T-cell (primary cell): ENCODE results near the gene AFDN. TPM values are rescaled to one million over a fixed set of nuclear protein-coding genes. Genes with fewer than 3 reads are reported as not detected.

Experiments
- ATAC-seq, 4 experiments: fragments of 200-7000 bp in 3 of 4; fragments of 150-1000 bp in 1 of 4; cut with Tn5 transposase; replicated peaks in 1 of 4; 1 replicate in 3 of 4; 2 replicates in 1 of 4; pipeline ENCODE4 v1.10.0; 2021; ENCODE audit warnings: moderate library complexity in 3 of 4, mild to moderate bottlenecking in 2 of 4, moderate number of reproducible peaks in 1 of 4
- CTCF ChIA-PET, 2 donors: fragments of 300-600 bp; sonication (Branson Sonifier 250); formaldehyde crosslinking; loops; one replicate each; lab custom pipeline; 2022; ENCODE audit warnings: antibody characterized with exemption in 2 of 2; lab: Charles Lee
- POLR2A ChIA-PET, 2 donors: fragments of 300-600 bp; sonication (Branson Sonifier 250); formaldehyde crosslinking; loops; one replicate each; lab custom pipeline; 2022; ENCODE audit warnings: antibody characterized with exemption in 2 of 2; lab: Charles Lee
- DNase-seq, 35 experiments: peaks; one replicate each; pipeline versions ENCODE4 v3.0.0 to v3.0.0-alpha.2; 2013 to 2023
- H3K27ac ChIP-seq: one replicate; pipeline ENCODE4 v1.5.1; 2013; ENCODE audit warnings: low read length
- H3K27me3 ChIP-seq, 2 experiments: replicated peaks in 1 of 2; 1 replicate in 1 of 2; 2 replicates in 1 of 2; pipeline versions ENCODE4 v1.6.1 to v1.7.0; 2013; ENCODE audit warnings: low read length in 1 of 2, mixed read lengths in 1 of 2; ENCODE audit not compliant: control insufficient read depth in 2 of 2, insufficient read depth in 2 of 2; ENCODE audit errors: extremely low read depth in 1 of 2
- H3K36me3 ChIP-seq, 2 donors: 1 replicate in 1 of 2; 2 replicates in 1 of 2; pipeline versions ENCODE4 v1.6.1 to v1.7.0; 2013; ENCODE audit warnings: low read length in 1 of 2; ENCODE audit not compliant: control insufficient read depth in 2 of 2, insufficient read depth in 1 of 2; ENCODE audit errors: extremely low read depth in 1 of 2
- H3K4me1 ChIP-seq, 2 experiments: 1 replicate in 1 of 2; 2 replicates in 1 of 2; pipeline versions ENCODE4 v1.6.1 to v1.7.0; 2013; ENCODE audit warnings: low read length in 2 of 2, mixed read lengths in 1 of 2; ENCODE audit not compliant: insufficient read depth in 2 of 2, control insufficient read depth in 1 of 2; ENCODE audit errors: extremely low read depth in 1 of 2
- H3K4me3 ChIP-seq, 2 donors: 1 replicate in 1 of 2; 2 replicates in 1 of 2; pipeline versions ENCODE4 v1.5.1 to v1.7.0; 2013; ENCODE audit warnings: mild to moderate bottlenecking in 2 of 2, low read length in 1 of 2, moderate library complexity in 1 of 2; ENCODE audit not compliant: control insufficient read depth in 1 of 2; ENCODE audit errors: extremely low read depth in 1 of 2
- H3K9me3 ChIP-seq: 2 replicates; pipeline ENCODE4 v1.7.0; 2013
- H3K27ac Mint-ChIP-seq, 2 donors: one replicate each; pipeline ENCODE4 v1.8.0; 2020 to 2021; ENCODE audit warnings: mild to moderate bottlenecking in 2 of 2, mixed read lengths in 2 of 2
- H3K27me3 Mint-ChIP-seq, 2 donors: one replicate each; pipeline ENCODE4 v1.8.0; 2021 to 2022; ENCODE audit warnings: mixed read lengths in 2 of 2
- H3K36me3 Mint-ChIP-seq: one replicate; pipeline ENCODE4 v1.8.0; 2021; ENCODE audit warnings: mixed read lengths
- H3K4me1 Mint-ChIP-seq, 3 donors: one replicate each; pipeline ENCODE4 v1.8.0; 2020 to 2022; ENCODE audit warnings: mixed read lengths in 3 of 3, mild to moderate bottlenecking in 1 of 3
- H3K4me3 Mint-ChIP-seq, 3 donors: one replicate each; pipeline ENCODE4 v1.8.0; 2020 to 2022; ENCODE audit warnings: mild to moderate bottlenecking in 3 of 3, mixed read lengths in 3 of 3, moderate library complexity in 3 of 3
- H3K9me3 Mint-ChIP-seq, 3 donors: one replicate each; pipeline ENCODE4 v1.8.0; 2020 to 2022; ENCODE audit warnings: mixed read lengths in 3 of 3
- WGBS: methylation state at CpG from one replicate; pipeline ENCODE4 v1.1.5; 2013; ENCODE audit warnings: missing lambda C conversion rate; ENCODE audit not compliant: insufficient coverage; 5-methylcytosine and 5-hydroxymethylcytosine counted together
- total RNA-seq, 35 experiments: library from RNA in 6 of 35; stranded (reverse) in 6 of 35; fragments of 120-200 nt in 1 of 35; gene quantifications; one replicate each; pipeline versions ENCODE4 v1.2.1 to v1.2.4 and lab custom pipeline; 2013 to 2026

The AFDN gene
- total RNA-seq, 5 donors from 2014 or later (not counting 1 experiment from before 2014, with no cell fraction given): 10.6 to 30.3 (median 20.7) TPM

- POLR2A ChIA-PET: no interaction called here
Measured at GRCh38 chr6:167927246-167927645, 100.5 kb downstream of the AFDN start.

GRCh38 chr6:167928111-167928510, 101.4 kb downstream of the AFDN start:
- Histone ChIP-seq H3K9me3 (no peaks in the 10 kb centered on the region), H3K27ac (no peak overlapping the region), H3K4me1 (no peaks in the 10 kb centered on the region), H3K27me3 (peaks cover 0 to 2% of the 10 kb centered on the region in 2 experiments), H3K4me3 (no peak overlapping the region), H3K36me3 (no peaks in the 10 kb centered on the region)
- DNase-seq (no peak), ATAC-seq (no peak)
- Mint-ChIP-seq H3K36me3 (peaks cover 3% of the 10 kb centered on the region), H3K27ac (no peak overlapping the region), H3K4me1 (no peaks in the 10 kb centered on the region), H3K4me3 (no peak overlapping the region), H3K9me3 (no peaks in the 10 kb centered on the region), H3K27me3 (no peaks in the 10 kb centered on the region)
- POLR2A ChIA-PET: no interaction called here
- 100% methylated on average over 3 of the region's 3 CpGs for WGBS
- CTCF ChIA-PET: no interaction called here

More at GRCh38 chr6:167927246-167927645, 100.5 kb downstream of the AFDN start:
- H3K4me1 Mint-ChIP-seq: no peaks in the 10 kb centered on the region
- H3K27me3 ChIP-seq: peaks cover 0 to 2% of the 10 kb centered on the region in 2 experiments
- H3K4me3 Mint-ChIP-seq: no peak overlapping the region
- H3K4me1 ChIP-seq: no peaks in the 10 kb centered on the region
- H3K4me3 ChIP-seq: no peak overlapping the region
- DNase-seq: no peak
- H3K36me3 Mint-ChIP-seq: peaks cover 3% of the 10 kb centered on the region
- no peak overlapping the region for H3K27ac ChIP-seq
- H3K27me3 Mint-ChIP-seq: no peaks in the 10 kb centered on the region
- H3K9me3 ChIP-seq: no peaks in the 10 kb centered on the region
- H3K9me3 Mint-ChIP-seq: no peaks in the 10 kb centered on the region
- 91% methylated on average over 6 of the region's 6 CpGs for WGBS
- no peak overlapping the region for H3K27ac Mint-ChIP-seq
- CTCF ChIA-PET: no interaction called here
- no peak for ATAC-seq
- H3K36me3 ChIP-seq: no peaks in the 10 kb centered on the region

- ATAC-seq: no peak
- no peak overlapping the region for H3K27ac Mint-ChIP-seq
- H3K36me3 Mint-ChIP-seq: peaks cover 3% of the 10 kb centered on the region
- no peaks in the 10 kb centered on the region for H3K27me3 Mint-ChIP-seq
- Histone ChIP-seq H3K4me1 (no peaks in the 10 kb centered on the region), H3K27ac (no peak overlapping the region), H3K27me3 (peaks cover 0 to 2% of the 10 kb centered on the region in 2 experiments), H3K9me3 (no peaks in the 10 kb centered on the region), H3K36me3 (no peaks in the 10 kb centered on the region), H3K4me3 (no peak overlapping the region)
- no peak for DNase-seq
- POLR2A ChIA-PET: no interaction called here
- CTCF ChIA-PET: no interaction called here
- no peaks in the 10 kb centered on the region for H3K9me3 Mint-ChIP-seq
- H3K4me1 Mint-ChIP-seq: no peaks in the 10 kb centered on the region
- H3K4me3 Mint-ChIP-seq: no peak overlapping the region
- 72% methylated on average over 3 of the region's 3 CpGs for WGBS
Measured at GRCh38 chr6:167930295-167930694, 103.6 kb downstream of the AFDN start.

GRCh38 chr6:167932468-167933276, 106.0 kb downstream of the AFDN start:
- H3K9me3 Mint-ChIP-seq: no peaks in the 10 kb centered on the region
- H3K4me1 Mint-ChIP-seq: no peaks in the 10 kb centered on the region
- no peak overlapping the region for H3K4me3 Mint-ChIP-seq
- POLR2A ChIA-PET: no interaction called here
- H3K27me3 Mint-ChIP-seq: no peaks in the 10 kb centered on the region
- Histone ChIP-seq H3K36me3 (no peaks in the 10 kb centered on the region), H3K9me3 (no peaks in the 10 kb centered on the region), H3K27ac (no peak overlapping the region), H3K27me3 (peaks cover 0 to 6% of the 10 kb centered on the region in 2 experiments), H3K4me1 (no peaks in the 10 kb centered on the region), H3K4me3 (no peak overlapping the region)
- WGBS: 86% methylated on average over 8 of the region's 12 CpGs
- ATAC-seq: no peak
- CTCF ChIA-PET: no interaction called here
- peaks cover 3% of the 10 kb centered on the region for H3K36me3 Mint-ChIP-seq
- no peak for DNase-seq
- H3K27ac Mint-ChIP-seq: no peak overlapping the region

GRCh38 chr6:167933290-167933689, 106.6 kb downstream of the AFDN start:
- Mint-ChIP-seq H3K36me3 (peaks cover 3% of the 10 kb centered on the region), H3K27ac (no peak overlapping the region), H3K4me1 (no peaks in the 10 kb centered on the region), H3K27me3 (peaks cover 4 to 6% of the 10 kb centered on the region in 2 donors), H3K4me3 (no peak overlapping the region), H3K9me3 (no peaks in the 10 kb centered on the region)
- Histone ChIP-seq H3K4me1 (no peaks in the 10 kb centered on the region), H3K36me3 (no peaks in the 10 kb centered on the region), H3K27ac (no peak overlapping the region), H3K4me3 (no peak overlapping the region), H3K27me3 (peaks cover 0 to 6% of the 10 kb centered on the region in 2 experiments), H3K9me3 (no peaks in the 10 kb centered on the region)
- DNase-seq (no peak), ATAC-seq (no peak)
- ChIA-PET POLR2A (no interaction called here), CTCF (no interaction called here)
- no CpG with 5 or more reads among the region's 3 CpGs for whole genome bisulfite sequencing

GRCh38 chr6:167933847-167934246, 107.1 kb downstream of the AFDN start:
- WGBS: 72% methylated on average over 3 of the region's 7 CpGs
- ChIA-PET CTCF (no interaction called here), POLR2A (no interaction called here)
- Mint-ChIP-seq H3K36me3 (peaks cover 3% of the 10 kb centered on the region), H3K27ac (no peak overlapping the region), H3K9me3 (no peaks in the 10 kb centered on the region), H3K4me1 (no peaks in the 10 kb centered on the region), H3K27me3 (peaks cover 4 to 6% of the 10 kb centered on the region in 2 donors), H3K4me3 (no peak overlapping the region)
- Histone ChIP-seq H3K4me3 (no peak overlapping the region), H3K36me3 (no peaks in the 10 kb centered on the region), H3K27me3 (peaks cover 0 to 6% of the 10 kb centered on the region in 2 experiments), H3K27ac (no peak overlapping the region), H3K9me3 (no peaks in the 10 kb centered on the region), H3K4me1 (no peaks in the 10 kb centered on the region)
- ATAC-seq (no peak), DNase-seq (no peak)
